Measurements from ENCODE around the gene NPTXR. TPM values are rescaled to one million over a fixed set of nuclear protein-coding genes. Genes with fewer than 3 reads are reported as not detected.
A peak's percentile ranks its signal among the peaks of the same experiment; 100 is the strongest.

The NPTXR gene
- total RNA-seq, 1 donor from 2014 or later, result 9.3 TPM

DNA sequence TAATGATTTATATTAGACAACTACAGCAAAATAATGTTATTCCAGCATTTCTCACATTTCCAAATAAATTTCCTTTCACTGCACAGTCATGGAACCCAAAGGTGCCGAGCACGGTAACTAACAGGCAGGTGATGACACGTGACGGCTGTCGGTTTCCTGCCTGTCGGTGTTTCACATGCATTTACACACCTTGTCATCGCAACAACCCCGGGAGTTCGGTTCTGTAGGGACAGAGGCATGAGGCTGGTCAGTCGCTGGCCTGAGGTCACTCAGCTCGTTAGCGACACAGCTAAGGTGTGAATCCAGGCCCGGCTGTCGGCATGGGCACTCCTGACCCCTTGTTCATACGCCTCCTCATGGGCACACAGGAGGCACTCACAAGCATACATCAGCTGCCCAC, 59.8 kb downstream of the NPTXR start:
- Mint-ChIP-seq H3K27me3 (ENCODE audit: low read depth) (no peaks in the 10 kb centered on the region), H3K4me1 (peaks cover 23% of the 10 kb centered on the region), H3K4me3 (no peak overlapping the region), H3K36me3 (ENCODE audit: low read depth) (no peaks in the 10 kb centered on the region), H3K27ac (ENCODE audit: unreplicated experiment) (no peak overlapping the region), H3K9me3 (no peaks in the 10 kb centered on the region)
- TF ChIP-seq, protein P1, sequence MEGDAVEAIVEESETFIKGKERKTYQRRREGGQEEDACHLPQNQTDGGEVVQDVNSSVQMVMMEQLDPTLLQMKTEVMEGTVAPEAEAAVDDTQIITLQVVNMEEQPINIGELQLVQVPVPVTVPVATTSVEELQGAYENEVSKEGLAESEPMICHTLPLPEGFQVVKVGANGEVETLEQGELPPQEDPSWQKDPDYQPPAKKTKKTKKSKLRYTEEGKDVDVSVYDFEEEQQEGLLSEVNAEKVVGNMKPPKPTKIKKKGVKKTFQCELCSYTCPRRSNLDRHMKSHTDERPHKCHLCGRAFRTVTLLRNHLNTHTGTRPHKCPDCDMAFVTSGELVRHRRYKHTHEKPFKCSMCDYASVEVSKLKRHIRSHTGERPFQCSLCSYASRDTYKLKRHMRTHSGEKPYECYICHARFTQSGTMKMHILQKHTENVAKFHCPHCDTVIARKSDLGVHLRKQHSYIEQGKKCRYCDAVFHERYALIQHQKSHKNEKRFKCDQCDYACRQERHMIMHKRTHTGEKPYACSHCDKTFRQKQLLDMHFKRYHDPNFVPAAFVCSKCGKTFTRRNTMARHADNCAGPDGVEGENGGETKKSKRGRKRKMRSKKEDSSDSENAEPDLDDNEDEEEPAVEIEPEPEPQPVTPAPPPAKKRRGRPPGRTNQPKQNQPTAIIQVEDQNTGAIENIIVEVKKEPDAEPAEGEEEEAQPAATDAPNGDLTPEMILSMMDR (conservative IDR thresholded peaks at IDR 0.05), result no peak
- DNase-seq (ENCODE audit: low read depth, low spot score), result no peak

DNA sequence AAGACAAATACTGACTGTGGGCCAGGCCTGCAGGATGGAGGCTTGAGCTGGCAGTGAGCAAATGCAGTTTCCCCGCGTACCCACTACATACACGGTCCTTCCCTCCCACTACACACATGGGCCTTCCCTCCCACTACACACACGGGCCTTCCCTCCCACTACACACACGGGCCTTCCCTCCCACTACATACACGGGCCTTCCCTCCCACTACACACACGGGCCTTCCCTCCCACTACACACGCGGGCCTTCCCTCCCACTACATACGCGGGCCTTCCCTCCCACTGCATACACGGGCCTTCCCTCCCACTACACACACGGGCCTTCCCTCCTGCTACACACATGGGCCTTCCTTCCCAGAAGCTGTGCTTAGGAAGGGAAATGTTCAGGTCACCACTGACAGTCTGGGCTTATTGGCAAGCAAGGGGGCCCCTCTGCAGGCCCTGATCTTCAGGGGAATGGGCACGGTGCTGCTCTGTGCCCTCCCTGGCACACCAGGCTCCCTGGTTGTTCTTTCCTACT, 60.7 kb downstream of the NPTXR start:
- no peak for DNase-seq (ENCODE audit: low read depth, low spot score)
- no peak overlapping the region for H3K4me3 Mint-ChIP-seq
- peak overlapping the region; percentile 3 for H3K27ac Mint-ChIP-seq (ENCODE audit: unreplicated experiment)
- TF ChIP-seq, protein P1 (conservative IDR thresholded peaks at IDR 0.05), result no peak
- no peaks in the 10 kb centered on the region for H3K27me3 Mint-ChIP-seq (ENCODE audit: low read depth)
- H3K36me3 Mint-ChIP-seq (ENCODE audit: low read depth), result no peaks in the 10 kb centered on the region
- H3K9me3 Mint-ChIP-seq, result no peaks in the 10 kb centered on the region
- H3K4me1 Mint-ChIP-seq, result peaks cover 23% of the 10 kb centered on the region

DNA sequence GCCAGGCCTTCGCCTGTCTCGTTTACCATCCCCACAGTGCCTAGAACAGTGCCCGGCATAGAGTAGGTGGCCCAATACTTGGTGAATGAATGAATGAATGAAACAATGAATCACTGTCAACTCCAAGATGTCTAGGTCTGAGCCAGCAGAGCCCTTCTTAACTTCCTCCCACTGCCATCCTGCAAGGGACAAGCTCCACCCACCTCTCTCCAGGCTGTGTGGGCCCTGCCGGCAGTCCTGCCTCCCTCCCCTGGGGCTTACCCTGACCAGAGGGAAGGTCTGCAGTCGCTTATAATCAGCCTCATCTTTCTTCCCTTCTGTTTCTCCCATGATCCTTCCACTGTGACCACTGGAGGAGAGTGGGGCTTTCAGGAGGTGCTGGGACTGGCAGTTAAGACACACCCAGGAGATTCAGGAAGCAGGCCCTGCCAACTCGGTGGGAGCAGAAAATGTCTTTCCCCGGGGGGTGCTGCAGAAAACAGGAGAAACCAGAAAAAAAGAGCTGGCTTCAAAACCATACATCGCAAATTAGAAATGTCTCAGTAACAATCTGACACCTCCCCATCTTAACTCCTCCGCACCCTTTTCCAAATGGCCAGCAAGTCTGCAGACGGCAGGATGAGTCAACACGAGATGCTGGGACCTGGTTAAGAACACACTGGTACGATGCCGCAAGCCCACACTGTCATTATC, 61.3 kb downstream of the NPTXR start:
- H3K4me3 Mint-ChIP-seq, result no peak overlapping the region
- DNase-seq (ENCODE audit: low read depth, low spot score), result no peak
- peaks cover 23% of the 10 kb centered on the region for H3K4me1 Mint-ChIP-seq
- H3K27me3 Mint-ChIP-seq (ENCODE audit: low read depth), result no peaks in the 10 kb centered on the region
- TF ChIP-seq, protein P1 (conservative IDR thresholded peaks at IDR 0.05), result no peak
- H3K27ac Mint-ChIP-seq (ENCODE audit: unreplicated experiment), result no peak overlapping the region
- no peaks in the 10 kb centered on the region for H3K9me3 Mint-ChIP-seq
- no peaks in the 10 kb centered on the region for H3K36me3 Mint-ChIP-seq (ENCODE audit: low read depth)

DNA sequence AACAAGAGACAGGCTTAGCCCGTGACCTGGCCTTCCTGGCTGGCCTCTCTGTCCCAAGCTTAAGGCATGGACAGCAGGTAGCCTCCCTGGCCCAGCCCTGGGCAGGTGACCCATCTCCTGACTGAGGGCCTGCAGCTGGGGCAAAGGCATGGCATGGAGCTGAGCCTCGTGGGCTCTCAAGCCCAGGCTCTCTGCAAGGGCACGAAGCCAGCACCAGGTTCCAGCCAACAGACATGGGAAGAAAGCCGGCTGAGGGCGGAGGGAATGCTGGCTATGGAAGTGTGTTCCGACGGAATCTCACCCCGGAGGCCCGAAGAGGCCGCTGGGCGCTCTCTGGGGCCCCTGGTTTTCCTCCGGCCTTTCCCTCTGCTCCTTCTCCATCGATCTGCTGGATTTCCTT, 62.8 kb downstream of the NPTXR start:
- no peaks in the 10 kb centered on the region for H3K27me3 Mint-ChIP-seq (ENCODE audit: low read depth)

DNA sequence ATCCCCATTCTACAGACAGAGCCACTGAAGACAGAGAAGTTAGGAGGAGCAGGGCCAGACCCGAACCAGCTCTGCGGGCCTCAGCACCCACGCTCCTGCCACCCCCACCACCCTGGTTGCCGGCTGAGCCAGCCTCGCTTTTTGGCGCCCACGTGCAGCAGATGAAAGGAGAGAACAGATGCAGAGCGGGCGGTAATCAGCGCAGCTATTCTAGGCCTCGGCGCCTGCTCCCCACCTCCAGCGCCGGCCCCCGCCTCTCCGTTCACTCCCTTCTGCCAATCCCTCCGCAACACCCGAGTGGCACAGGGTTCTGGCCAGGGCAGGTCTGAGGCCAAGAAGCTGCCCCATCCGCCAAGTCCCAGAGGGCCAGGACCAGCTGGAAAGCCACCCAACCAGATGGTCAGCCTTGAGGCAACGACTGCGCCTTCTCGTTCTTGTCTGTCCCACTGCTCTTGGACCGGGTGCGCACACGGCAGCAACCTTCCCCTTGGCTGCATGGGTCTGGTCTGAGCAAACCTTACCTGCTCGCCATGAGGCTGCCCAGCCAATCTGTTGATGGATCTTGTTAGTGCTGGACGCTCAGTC, 66.6 kb downstream of the NPTXR start:
- Mint-ChIP-seq H3K27me3 (ENCODE audit: low read depth) (no peaks in the 10 kb centered on the region), H3K4me3 (no peak overlapping the region), H3K27ac (ENCODE audit: unreplicated experiment) (no peak overlapping the region), H3K36me3 (ENCODE audit: low read depth) (no peaks in the 10 kb centered on the region), H3K9me3 (no peaks in the 10 kb centered on the region), H3K4me1 (peaks cover 1% of the 10 kb centered on the region)
- DNase-seq (ENCODE audit: low read depth, low spot score), result no peak
- TF ChIP-seq, protein P1 (conservative IDR thresholded peaks at IDR 0.05), result no peak

More for the DNA sequence above, 62.8 kb downstream of the NPTXR start:
- DNase-seq (ENCODE audit: low read depth, low spot score), result no peak
- Mint-ChIP-seq H3K4me1 (peaks cover 15% of the 10 kb centered on the region), H3K9me3 (no peaks in the 10 kb centered on the region), H3K4me3 (no peak overlapping the region), H3K36me3 (ENCODE audit: low read depth) (no peaks in the 10 kb centered on the region), H3K27ac (ENCODE audit: unreplicated experiment) (no peak overlapping the region)
- TF ChIP-seq, protein P1 (conservative IDR thresholded peaks at IDR 0.05), result no peak
